H1 (cell line): ENCODE results near the gene LHFPL2. TPM values are rescaled to one million over a fixed set of nuclear protein-coding genes. Genes with fewer than 3 reads are reported as not detected.

Experiments used
- CTCF ChIA-PET: fragments of 300-600 bp; sonication (Branson Sonifier 250); formaldehyde crosslinking; loops from one replicate; lab custom pipeline; 2021; ENCODE audit not compliant: partially characterized antibody; lab: Charles Lee
- POLR2A ChIA-PET: fragments of 300-600 bp; sonication (Branson Sonifier 250); formaldehyde crosslinking; loops from one replicate; lab custom pipeline; 2021; ENCODE audit warnings: inconsistent platforms; ENCODE audit not compliant: partially characterized antibody; lab: Charles Lee
- DNase-seq, 2 experiments: peaks; one replicate each; pipeline versions ENCODE4 v3.0.0 to v3.0.0-alpha.2; 2010 to 2022; ENCODE audit warnings: low spot score in 2 of 2, low read depth in 1 of 2, mixed read lengths in 1 of 2
- FAIRE-seq: peaks from 2 replicates; lab custom pipeline; 2011; peaks lifted over from hg19 to GRCh38; lab: Jason Lieb, UNC
- H2AFZ ChIP-seq: 2 replicates; pipeline ENCODE4 v1.8.1; 2012; ENCODE audit warnings: low read length, inconsistent platforms
- H2AK5ac ChIP-seq: 2 replicates; pipeline ENCODE4 v1.6.1; 2013; ENCODE audit warnings: low read depth, low read length
- H2BK120ac ChIP-seq: replicated peaks from 2 replicates; pipeline ENCODE3; 2013; ENCODE audit warnings: low read depth, low read length, inconsistent platforms
- H2BK12ac ChIP-seq: 2 replicates; pipeline ENCODE4 v1.6.1; 2013; ENCODE audit warnings: low read depth, low read length
- H2BK15ac ChIP-seq: 2 replicates; pipeline ENCODE4 v1.6.1; 2013; ENCODE audit warnings: low read length
- H2BK20ac ChIP-seq: 2 replicates; pipeline ENCODE4 v1.6.1; 2013; ENCODE audit warnings: low read length
- H2BK5ac ChIP-seq: 2 replicates; pipeline ENCODE4 v1.6.1; 2013; ENCODE audit warnings: low read depth, low read length
- H3K14ac ChIP-seq: 2 replicates; pipeline ENCODE4 v1.6.1; 2013; ENCODE audit warnings: inconsistent platforms; ENCODE audit not compliant: insufficient read length
- H3K18ac ChIP-seq: 2 replicates; pipeline ENCODE4 v1.6.1; 2013; ENCODE audit warnings: low read length; ENCODE audit errors: extremely low read depth
- H3K23ac ChIP-seq: 2 replicates; pipeline ENCODE4 v1.6.1; 2013; ENCODE audit warnings: inconsistent platforms; ENCODE audit not compliant: insufficient read length
- H3K23me2 ChIP-seq: 2 replicates; pipeline ENCODE4 v1.6.1; 2013; ENCODE audit warnings: low read depth, low read length
- H3K27ac ChIP-seq: 2 replicates; pipeline ENCODE4 v1.6.1; 2011; ENCODE audit warnings: low read depth, low read length, inconsistent platforms
- H3K27me3 ChIP-seq, 4 experiments: replicated peaks in 1 of 4; 1 replicate in 1 of 4; 2 replicates in 3 of 4; pipeline versions ENCODE4 v1.6.1 to v1.8.1; 2011 to 2013; ENCODE audit warnings: low read length in 3 of 4, mild to moderate bottlenecking in 3 of 4, inconsistent platforms in 2 of 4, mixed read lengths in 2 of 4, moderate library complexity in 1 of 4; ENCODE audit not compliant: control insufficient read depth in 3 of 4, insufficient read depth in 3 of 4; ENCODE audit errors: extremely low read depth in 1 of 4
- H3K36me3 ChIP-seq, 4 experiments: 2 replicates each; pipeline versions ENCODE4 v1.6.1 to v1.8.1; 2011 to 2013; ENCODE audit warnings: mild to moderate bottlenecking in 4 of 4, low read length in 3 of 4, moderate library complexity in 2 of 4, control low read depth in 1 of 4, inconsistent platforms in 1 of 4; ENCODE audit not compliant: insufficient read depth in 4 of 4, control insufficient read depth in 2 of 4
- H3K4ac ChIP-seq: replicated peaks from 2 replicates; pipeline ENCODE3; 2013; ENCODE audit warnings: low read length, low read depth, mixed read lengths, inconsistent platforms; ENCODE audit not compliant: insufficient read length
- H3K4me1 ChIP-seq, 4 experiments: replicated peaks in 1 of 4; 1 replicate in 1 of 4; 2 replicates in 3 of 4; pipeline versions ENCODE4 v1.6.1 to v1.8.1; 2011 to 2013; ENCODE audit warnings: low read length in 3 of 4, inconsistent platforms in 2 of 4, mixed read lengths in 1 of 4; ENCODE audit not compliant: insufficient read depth in 4 of 4, control insufficient read depth in 3 of 4
- H3K4me2 ChIP-seq, 2 experiments: 2 replicates each; pipeline versions ENCODE4 v1.6.1 to v1.8.1; 2011 to 2013; ENCODE audit warnings: low read depth in 2 of 2, low read length in 2 of 2, control low read depth in 1 of 2, inconsistent platforms in 1 of 2, mild to moderate bottlenecking in 1 of 2; ENCODE audit not compliant: insufficient read depth in 1 of 2
- H3K4me3 ChIP-seq, 4 experiments: fragments of 200-600, 300-600 bp in 1 of 4; sonication (generic), shearing (Covaris generic), sonication (Bioruptor Twin) in 1 of 4; 2 replicates each; pipeline versions ENCODE4 v1.5.1 to v1.8.1; 2011 to 2016; ENCODE audit warnings: low read length in 4 of 4, low read depth in 3 of 4, control low read depth in 2 of 4, inconsistent platforms in 2 of 4, mild to moderate bottlenecking in 2 of 4, mixed read lengths in 1 of 4, moderate library complexity in 1 of 4; ENCODE audit not compliant: insufficient read depth in 2 of 4; ENCODE audit errors: extremely low read depth in 1 of 4
- H3K56ac ChIP-seq: replicated peaks from 2 replicates; pipeline ENCODE3; 2013; ENCODE audit warnings: low read depth, mild to moderate bottlenecking, mixed read lengths, low read length, inconsistent platforms; ENCODE audit not compliant: insufficient read length
- H3K79me1 ChIP-seq: 2 replicates; pipeline ENCODE4 v1.6.1; 2013; ENCODE audit warnings: low read depth, low read length, control low read depth
- H3K79me2 ChIP-seq, 2 experiments: 2 replicates each; pipeline versions ENCODE4 v1.6.1 to v1.8.1; 2012 to 2013; ENCODE audit warnings: low read length in 2 of 2, mild to moderate bottlenecking in 2 of 2, inconsistent platforms in 1 of 2; ENCODE audit not compliant: insufficient read depth in 2 of 2, control insufficient read depth in 1 of 2
- H3K9ac ChIP-seq, 4 experiments: replicated peaks in 1 of 4; 1 replicate in 1 of 4; 2 replicates in 3 of 4; pipeline versions ENCODE4 v1.6.1 to v1.8.1; 2011 to 2013; ENCODE audit warnings: low read depth in 3 of 4, low read length in 3 of 4, control low read depth in 2 of 4, mild to moderate bottlenecking in 2 of 4, moderate library complexity in 2 of 4, inconsistent platforms in 1 of 4; ENCODE audit errors: extremely low read depth in 1 of 4
- H3K9me3 ChIP-seq, 2 experiments: 2 replicates each; pipeline versions ENCODE4 v1.6.1 to v1.8.1; 2012 to 2013; ENCODE audit warnings: mild to moderate bottlenecking in 2 of 2, moderate library complexity in 2 of 2, control low read depth in 1 of 2, inconsistent platforms in 1 of 2, low read depth in 1 of 2, low read length in 1 of 2, mixed read lengths in 1 of 2; ENCODE audit not compliant: insufficient read depth in 2 of 2
- H4K20me1 ChIP-seq, 2 experiments: replicated peaks in 1 of 2; 2 replicates each; pipeline versions ENCODE3 to v1.8.1; 2011 to 2013; ENCODE audit warnings: inconsistent platforms in 2 of 2, low read length in 2 of 2, mild to moderate bottlenecking in 1 of 2; ENCODE audit not compliant: insufficient read depth in 2 of 2, control insufficient read depth in 1 of 2
- H4K5ac ChIP-seq: 2 replicates; pipeline ENCODE4 v1.6.1; 2013; ENCODE audit warnings: low read length, low read depth, mixed read lengths, inconsistent platforms; ENCODE audit not compliant: insufficient read length
- H4K8ac ChIP-seq: 2 replicates; pipeline ENCODE4 v1.8.0; 2013; ENCODE audit warnings: mild to moderate bottlenecking, moderate library complexity, low read length, inconsistent platforms; ENCODE audit not compliant: insufficient read depth; ENCODE audit errors: extremely low read depth
- H4K91ac ChIP-seq: replicated peaks from 2 replicates; pipeline ENCODE3; 2013; ENCODE audit warnings: low read length, mixed read lengths, inconsistent platforms; ENCODE audit not compliant: insufficient read length
- ATF2 ChIP-seq: IDR thresholded peaks from 2 replicates; pipeline ENCODE4 v1.6.1; 2012; ENCODE audit warnings: low read length, inconsistent platforms
- CBX5 ChIP-seq: fragments of 300-800, 300-1000 bp; sonication (generic); IDR thresholded peaks from 2 replicates; pipeline ENCODE4 v1.7.1; 2016; ENCODE audit warnings: antibody characterized with exemption, low read length, low read depth
- CEBPB ChIP-seq: IDR thresholded peaks from 2 replicates; pipeline ENCODE4 v1.6.1; 2012; ENCODE audit warnings: low read depth, low read length
- CHD2 ChIP-seq: IDR thresholded peaks from 2 replicates; pipeline ENCODE4 v1.6.1; 2012; ENCODE audit warnings: low read length, improper control_type of control experiment
- CTCF ChIP-seq, 3 experiments: IDR thresholded peaks; 1 replicate in 2 of 3; 2 replicates in 1 of 3; pipeline versions ENCODE4 v1.5.1 to v1.6.1; 2011; ENCODE audit warnings: low read length in 3 of 3, mild to moderate bottlenecking in 3 of 3, inconsistent platforms in 2 of 3, low read depth in 1 of 3, moderate library complexity in 1 of 3; ENCODE audit not compliant: insufficient read depth in 1 of 3; ENCODE audit errors: control extremely low read depth in 1 of 3
- SUZ12 ChIP-seq: fragments of 200-600 bp; sonication (generic); IDR thresholded peaks from 2 replicates; pipeline ENCODE4 v1.6.1; 2012; ENCODE audit warnings: mild to moderate bottlenecking, inconsistent platforms, low read length, moderate library complexity, mixed read lengths
- WGBS, 2 experiments: shearing (Covaris generic) in 1 of 2; methylation state at CpG; one replicate each; pipeline versions ENCODE4 v1.1.6 to v1.1.7; 2013 to 2015; ENCODE audit warnings: low lambda C conversion rate in 2 of 2, mixed read lengths in 2 of 2, inconsistent platforms in 1 of 2, low coverage in 1 of 2, missing lambda C conversion rate in 1 of 2; ENCODE audit not compliant: insufficient replicate concordance in 2 of 2, insufficient coverage in 1 of 2, insufficient read length in 1 of 2; ENCODE audit errors: extremely low coverage in 1 of 2, missing lambda C conversion rate in 1 of 2; 5-methylcytosine and 5-hydroxymethylcytosine counted together
- polyA plus RNA-seq, 7 experiments: library from polyadenylated mRNA; depleted of rRNA in 3 of 7; stranded (reverse) in 5 of 7; unstranded in 2 of 7; fragments of >200 nt in 5 of 7; fragments of 200-250 nt in 2 of 7; gene quantifications; 1 replicate in 5 of 7; 2 replicates in 1 of 7; 4 replicates in 1 of 7; pipeline versions ENCODE4 v1.2.1 to v1.2.3, GENCODE V29; 2011 to 2013; ENCODE audit warnings: missing spikeins in 2 of 7, mixed read lengths in 2 of 7
- total RNA-seq: library from RNA; stranded (reverse); fragmentation: NEBNext Ultra II Directional; extraction: Animal tissue kit (Norgen Biotek cat#: 25700); gene quantifications from 2 replicates; pipeline ENCODE4 v1.2.1, GENCODE V29; 2021

Gene LHFPL2
- total and polyA plus RNA-seq, 2 of the 8 experiments (the other 6 are each of a cell fraction or from before 2014, with no cell fraction given) = 9.6 to 43.0 TPM

DNA sequence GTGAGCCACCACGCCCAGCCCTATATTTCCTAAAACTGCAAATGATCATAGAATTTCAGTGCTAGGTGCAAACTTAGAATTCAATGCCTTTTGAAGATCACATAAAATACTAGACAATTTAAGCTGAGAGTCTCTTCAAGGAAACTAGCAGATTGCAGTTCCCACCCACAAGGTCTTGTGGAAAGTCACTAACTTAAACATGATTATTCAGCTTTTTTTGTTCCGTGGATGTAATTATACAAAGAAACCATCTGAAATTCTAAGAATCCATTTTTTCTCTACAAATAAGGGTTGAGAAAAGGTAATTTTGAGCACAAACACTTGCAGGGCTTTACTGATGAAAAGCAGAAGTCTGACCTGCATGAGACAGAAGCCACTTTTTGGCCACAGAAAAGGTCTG lies 4.5 kb upstream of the LHFPL2 start:
- Histone ChIP-seq H3K4me2 (no peak overlapping the region), H3K9ac (no peak overlapping the region), H2BK20ac (no peak overlapping the region), H3K14ac (no peak overlapping the region), H4K8ac (no peak overlapping the region), H3K79me2 (no peaks in the 10 kb centered on the region), H4K91ac (no peak overlapping the region), H3K23me2 (peaks cover 2% of the 10 kb centered on the region; the same call in 1 of the 2 replicates), H3K56ac (no peak overlapping the region), H2BK5ac (no peak overlapping the region), H2BK12ac (no peak overlapping the region), H3K18ac (no peak overlapping the region), H3K36me3 (no peaks in the 10 kb centered on the region), H2AK5ac (no peak overlapping the region), H2BK15ac (no peak overlapping the region), H2BK120ac (no peak overlapping the region), H3K79me1 (no peaks in the 10 kb centered on the region), H3K27me3 (no peaks in the 10 kb centered on the region), H3K4ac (no peak overlapping the region), H4K5ac (no peak overlapping the region), H4K20me1 (no peaks in the 10 kb centered on the region), H3K23ac (no peak overlapping the region), H2AFZ (no peak overlapping the region), H3K4me1 (peaks cover 0 to 10% (median 0%) of the 10 kb centered on the region in 4 experiments; a peak in 1 of 7 replicates), H3K4me3 (no peak overlapping the region), H3K9me3 (no peaks in the 10 kb centered on the region), H3K27ac (no peak overlapping the region)
- FAIRE-seq = no peak
- no peak for TF ChIP-seq ATF2
- no peak for TF ChIP-seq SUZ12
- no peak for TF ChIP-seq CTCF (IDR thresholded peaks at IDR 0.05; ENCODE audit: control extremely low read depth in 1 of 3, insufficient read depth in 1 of 3, low read depth in 1 of 3, low read length in 3 of 3)
- TF ChIP-seq CHD2 = no peak
- TF ChIP-seq CBX5 = no peak
- no peak for TF ChIP-seq CEBPB
- POLR2A ChIA-PET = no interaction called here
- no peak for DNase-seq
- CTCF ChIA-PET = interaction anchor here (0.7 kb wide), 1 partner anchor 16 kb away, joined by 4 read pairs; no protein-coding TSS in a partner anchor
- WGBS, 2 experiments = 85% methylated on average over 2 of the region's 2 CpGs; no CpG with 5 or more reads in 1 of the 2 experiments
